ENCODE data around the gene ITCH. TPM values are rescaled to one million over a fixed set of nuclear protein-coding genes. Genes with fewer than 3 reads are reported as not detected.

The ITCH gene
- total and polyA plus RNA-seq, 2 experiments from 2014 or later = 22.1 to 61.2 TPM

DNA sequence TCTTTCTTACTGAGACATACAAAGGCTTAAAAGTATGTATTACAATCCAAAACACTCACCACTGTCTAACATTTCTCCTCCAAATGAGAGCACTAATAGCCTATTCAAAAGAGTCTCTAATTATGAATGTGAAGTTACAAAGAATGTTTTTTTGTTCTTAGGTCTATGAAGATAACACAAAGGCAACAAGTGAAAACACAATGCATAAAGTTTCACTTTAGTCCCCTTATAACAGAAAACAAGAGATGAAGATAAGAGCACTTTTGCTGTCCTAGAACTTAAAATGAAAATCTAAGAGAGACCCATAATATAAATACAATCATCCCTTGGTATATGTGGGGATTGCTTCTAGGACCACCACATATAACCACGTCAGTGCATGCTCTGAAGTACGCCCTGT is 25.6 kb downstream of the ITCH start:
- no peak for TF ChIP-seq EZH2 (IDR thresholded peaks at IDR 0.05; ENCODE audit: borderline replicate concordance)
- no peak for TF ChIP-seq CTCF (IDR thresholded peaks at IDR 0.05; ENCODE audit: poor library complexity)
- TF ChIP-seq EZH2phosphoT487 (IDR thresholded peaks at IDR 0.05; ENCODE audit: low read depth, severe bottlenecking, unreplicated experiment) = no peak
- no peak overlapping the region for H3K4me2 ChIP-seq
- H3K27ac ChIP-seq = no peak overlapping the region
- WGBS (ENCODE audit: low lambda C conversion rate, missing lambda C conversion rate) = 94% methylated on average over 2 of the region's 2 CpGs
- H3K9me3 ChIP-seq (ENCODE audit: low read depth) = no peaks in the 10 kb centered on the region
- H3K9me2 ChIP-seq (replicated peaks; ENCODE audit: insufficient read depth) = no peaks in the 10 kb centered on the region
- no peaks in the 10 kb centered on the region for H3K27me3 ChIP-seq
- H3K79me2 ChIP-seq = peaks cover 97% of the 10 kb centered on the region
- peaks cover 74% of the 10 kb centered on the region for H4K20me1 ChIP-seq (ENCODE audit: insufficient read depth, poor library complexity, severe bottlenecking)
- no peak for DNase-seq (ENCODE audit: low spot score)
- H3K4me3 ChIP-seq = no peak overlapping the region
- no peak overlapping the region for H2AFZ ChIP-seq
- peaks cover 10% of the 10 kb centered on the region for H3K4me1 ChIP-seq (ENCODE audit: insufficient read depth)
- no peaks in the 10 kb centered on the region for H3K36me3 ChIP-seq (replicated peaks; ENCODE audit: insufficient read depth, low read depth)

GRCh38 chr20:34389206-34389953 is 26.3 kb downstream of the ITCH start:
- Histone ChIP-seq H3K9me2 (replicated peaks; ENCODE audit: insufficient read depth) (no peaks in the 10 kb centered on the region), H3K4me2 (no peak overlapping the region), H3K36me3 (replicated peaks; ENCODE audit: insufficient read depth, low read depth) (no peaks in the 10 kb centered on the region), H3K9me3 (ENCODE audit: low read depth) (no peaks in the 10 kb centered on the region), H2AFZ (no peak overlapping the region), H3K79me2 (peaks cover 97% of the 10 kb centered on the region), H4K20me1 (ENCODE audit: insufficient read depth, poor library complexity, severe bottlenecking) (peaks cover 71% of the 10 kb centered on the region), H3K27ac (no peak overlapping the region), H3K27me3 (no peaks in the 10 kb centered on the region), H3K4me1 (ENCODE audit: insufficient read depth) (peaks cover 10% of the 10 kb centered on the region), H3K4me3 (no peak overlapping the region)
- 80% methylated on average over 2 of the region's 2 CpGs for WGBS (ENCODE audit: low lambda C conversion rate, missing lambda C conversion rate)
- no peak for DNase-seq (ENCODE audit: low spot score)
- TF ChIP-seq EZH2phosphoT487 (IDR thresholded peaks at IDR 0.05; ENCODE audit: low read depth, severe bottlenecking, unreplicated experiment) = no peak
- no peak for TF ChIP-seq CTCF (IDR thresholded peaks at IDR 0.05; ENCODE audit: poor library complexity)
- no peak for TF ChIP-seq EZH2 (IDR thresholded peaks at IDR 0.05; ENCODE audit: borderline replicate concordance)

GRCh38 chr20:34389954-34390555 is 27.0 kb downstream of the ITCH start:
- Histone ChIP-seq H3K27me3 (no peaks in the 10 kb centered on the region), H3K4me2 (no peak overlapping the region), H3K9me3 (ENCODE audit: low read depth) (no peaks in the 10 kb centered on the region), H4K20me1 (ENCODE audit: insufficient read depth, poor library complexity, severe bottlenecking) (peaks cover 66% of the 10 kb centered on the region), H3K4me1 (ENCODE audit: insufficient read depth) (peaks cover 10% of the 10 kb centered on the region), H3K79me2 (peaks cover 97% of the 10 kb centered on the region), H2AFZ (no peak overlapping the region), H3K9me2 (replicated peaks; ENCODE audit: insufficient read depth) (no peaks in the 10 kb centered on the region), H3K36me3 (replicated peaks; ENCODE audit: insufficient read depth, low read depth) (no peaks in the 10 kb centered on the region), H3K4me3 (no peak overlapping the region), H3K27ac (peak overlapping the region; percentile 62)
- no peak for DNase-seq (ENCODE audit: low spot score)
- WGBS (ENCODE audit: low lambda C conversion rate, missing lambda C conversion rate) = 97% methylated on average over 3 of the region's 3 CpGs
- no peak for TF ChIP-seq EZH2 (IDR thresholded peaks at IDR 0.05; ENCODE audit: borderline replicate concordance)

- Histone ChIP-seq H3K79me2 (peaks cover 92% of the 10 kb centered on the region), H4K20me1 (ENCODE audit: insufficient read depth, poor library complexity, severe bottlenecking) (peaks cover 41% of the 10 kb centered on the region), H3K9me3 (ENCODE audit: low read depth) (no peaks in the 10 kb centered on the region), H3K27ac (no peak overlapping the region), H3K4me3 (no peak overlapping the region), H3K4me2 (no peak overlapping the region), H3K36me3 (replicated peaks; ENCODE audit: insufficient read depth, low read depth) (no peaks in the 10 kb centered on the region), H3K27me3 (no peaks in the 10 kb centered on the region), H3K4me1 (ENCODE audit: insufficient read depth) (no peaks in the 10 kb centered on the region), H2AFZ (no peak overlapping the region), H3K9me2 (replicated peaks; ENCODE audit: insufficient read depth) (no peaks in the 10 kb centered on the region)
- TF ChIP-seq EZH2 (IDR thresholded peaks at IDR 0.05; ENCODE audit: borderline replicate concordance) (no peak), CTCF (IDR thresholded peaks at IDR 0.05; ENCODE audit: poor library complexity) (no peak), EZH2phosphoT487 (IDR thresholded peaks at IDR 0.05; ENCODE audit: low read depth, severe bottlenecking, unreplicated experiment) (no peak)
- DNase-seq (ENCODE audit: low spot score) = no peak
- 99% methylated on average over 5 of the region's 5 CpGs for WGBS (ENCODE audit: low lambda C conversion rate, missing lambda C conversion rate)
These were observed 33.3 kb downstream of the ITCH start for GRCh38 chr20:34396408-34396807.
